SHP77 (cell line): ENCODE data around the gene FBXO44.

Experiments
- DNase-seq, 2 experiments: peaks; one replicate each; lab custom pipeline; 2025; lab: John Stamatoyannopoulos, UW

FBXO44 gene

DNA sequence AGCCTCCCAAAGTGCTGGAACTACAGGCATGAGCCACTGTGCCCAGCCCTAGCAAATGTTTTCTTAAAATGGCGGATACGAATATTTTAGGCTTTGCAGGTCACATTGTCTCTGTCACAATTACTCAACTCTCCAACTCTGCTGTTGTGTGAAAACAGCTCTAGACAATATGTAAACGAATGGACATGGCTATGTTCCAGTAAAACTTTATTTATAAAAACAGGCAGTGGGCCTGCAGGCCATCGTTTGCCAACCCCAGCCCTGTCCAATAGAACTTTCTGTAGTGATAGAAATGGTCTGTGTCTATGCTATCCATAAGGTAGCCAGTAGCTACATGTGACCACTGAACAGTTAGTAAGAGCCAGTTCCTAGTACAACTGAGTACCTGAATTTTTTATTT lies 5.1 kb downstream of the FBXO44 start:
- no peak for DNase-seq

DNA sequence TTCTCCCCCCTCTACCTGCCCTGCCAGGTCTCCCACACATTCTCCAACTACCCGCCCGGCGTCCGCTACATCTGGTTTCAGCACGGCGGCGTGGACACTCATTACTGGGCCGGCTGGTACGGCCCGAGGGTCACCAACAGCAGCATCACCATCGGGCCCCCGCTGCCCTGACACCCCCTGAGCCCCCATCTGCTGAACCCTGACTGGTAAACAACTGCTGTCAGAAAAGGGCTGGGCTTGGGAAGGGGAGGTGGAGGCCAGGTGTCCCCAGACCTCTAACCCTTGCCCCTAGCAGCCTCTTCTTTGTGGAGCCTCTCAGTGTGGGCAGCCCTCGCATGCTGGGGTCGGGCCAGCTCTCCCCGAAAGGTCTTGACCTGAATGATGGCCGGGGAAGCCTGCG lies 6.4 kb downstream of the FBXO44 start:
- DNase-seq: no peak

DNA sequence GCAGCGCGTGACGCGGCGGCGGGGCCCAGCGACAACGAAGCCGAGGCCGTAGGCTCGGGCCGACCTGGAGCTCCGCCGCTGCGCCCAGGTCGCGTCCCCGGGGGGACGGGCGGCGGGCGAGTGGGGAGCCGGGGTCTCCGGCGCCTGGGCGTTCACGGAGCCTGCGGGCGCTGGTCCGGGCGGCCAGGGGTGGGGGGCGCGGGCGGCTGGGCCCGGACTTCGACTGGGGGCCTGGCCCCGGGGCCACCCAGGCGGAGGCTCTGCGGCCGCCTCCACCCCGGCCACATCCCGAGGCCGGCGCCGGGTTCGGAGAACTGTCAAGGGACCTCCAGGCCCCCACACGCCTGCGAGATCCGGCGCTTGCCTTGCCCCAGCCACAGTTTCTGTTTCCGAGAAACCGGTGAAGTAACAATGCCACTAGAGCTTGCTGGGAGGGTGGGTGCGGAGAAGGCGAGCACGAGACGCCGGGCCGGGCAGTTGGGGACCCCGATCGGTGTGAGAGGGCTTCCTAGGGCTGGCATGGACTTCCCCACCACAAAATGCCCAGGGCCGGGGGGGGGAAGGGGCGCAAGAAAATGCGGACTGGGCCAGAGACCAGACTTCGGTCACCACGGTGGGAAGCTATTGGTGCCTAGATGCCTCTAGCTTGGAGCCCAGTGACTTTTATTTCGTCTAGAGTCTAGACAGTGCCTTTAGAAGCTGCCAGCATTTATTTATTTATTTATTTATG lies 9.8 kb downstream of the FBXO44 start:
- no peak for DNase-seq

DNA sequence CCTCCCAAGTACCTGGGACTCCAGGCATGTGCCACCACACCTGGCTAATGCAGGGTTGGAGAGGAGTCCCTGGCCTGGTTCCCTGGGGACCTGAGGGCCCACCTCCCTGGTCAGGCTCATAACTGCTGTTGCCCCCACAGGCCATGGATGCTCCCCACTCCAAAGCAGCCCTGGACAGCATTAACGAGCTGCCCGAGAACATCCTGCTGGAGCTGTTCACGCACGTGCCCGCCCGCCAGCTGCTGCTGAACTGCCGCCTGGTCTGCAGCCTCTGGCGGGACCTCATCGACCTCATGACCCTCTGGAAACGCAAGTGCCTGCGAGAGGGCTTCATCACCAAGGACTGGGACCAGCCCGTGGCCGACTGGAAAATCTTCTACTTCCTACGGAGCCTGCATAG lies 13.8 kb downstream of the FBXO44 start:
- no peak for DNase-seq

DNA sequence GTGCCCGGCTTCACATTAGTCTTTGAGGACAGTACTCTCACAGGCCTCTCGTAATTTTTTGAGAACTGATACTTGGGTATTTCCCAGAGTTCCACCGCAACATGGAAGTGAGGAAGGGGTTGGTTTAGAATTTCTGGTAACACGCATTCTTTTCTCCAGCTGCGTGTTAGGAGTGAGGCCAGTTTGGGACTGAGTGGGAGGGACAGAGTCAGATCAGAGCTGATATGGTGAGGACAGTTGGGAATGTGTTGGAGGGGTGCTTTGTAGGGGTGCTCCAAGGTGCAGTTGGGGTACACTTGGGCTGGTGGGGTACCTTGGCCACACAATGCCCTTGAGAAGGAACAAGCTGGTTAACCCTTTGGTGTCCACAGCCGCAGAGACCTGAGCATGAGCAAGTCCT lies 16.1 kb downstream of the FBXO44 start:
- no peak for DNase-seq

DNA sequence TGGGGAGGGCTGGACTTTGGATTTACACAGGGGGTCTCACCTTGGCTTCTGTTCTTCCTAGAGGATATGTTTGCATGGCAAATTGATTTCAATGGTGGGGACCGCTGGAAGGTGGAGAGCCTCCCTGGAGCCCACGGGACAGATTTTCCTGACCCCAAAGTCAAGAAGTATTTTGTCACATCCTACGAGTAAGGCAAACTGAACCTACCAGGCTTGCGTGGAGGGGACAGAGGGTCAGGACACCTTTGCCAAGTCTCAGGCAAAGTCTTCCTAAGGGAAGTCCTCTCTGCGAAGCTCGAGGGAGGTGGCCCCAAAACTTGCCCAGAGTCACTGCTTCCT lies 16.5 kb downstream of the FBXO44 start:
- no peak for DNase-seq

DNA sequence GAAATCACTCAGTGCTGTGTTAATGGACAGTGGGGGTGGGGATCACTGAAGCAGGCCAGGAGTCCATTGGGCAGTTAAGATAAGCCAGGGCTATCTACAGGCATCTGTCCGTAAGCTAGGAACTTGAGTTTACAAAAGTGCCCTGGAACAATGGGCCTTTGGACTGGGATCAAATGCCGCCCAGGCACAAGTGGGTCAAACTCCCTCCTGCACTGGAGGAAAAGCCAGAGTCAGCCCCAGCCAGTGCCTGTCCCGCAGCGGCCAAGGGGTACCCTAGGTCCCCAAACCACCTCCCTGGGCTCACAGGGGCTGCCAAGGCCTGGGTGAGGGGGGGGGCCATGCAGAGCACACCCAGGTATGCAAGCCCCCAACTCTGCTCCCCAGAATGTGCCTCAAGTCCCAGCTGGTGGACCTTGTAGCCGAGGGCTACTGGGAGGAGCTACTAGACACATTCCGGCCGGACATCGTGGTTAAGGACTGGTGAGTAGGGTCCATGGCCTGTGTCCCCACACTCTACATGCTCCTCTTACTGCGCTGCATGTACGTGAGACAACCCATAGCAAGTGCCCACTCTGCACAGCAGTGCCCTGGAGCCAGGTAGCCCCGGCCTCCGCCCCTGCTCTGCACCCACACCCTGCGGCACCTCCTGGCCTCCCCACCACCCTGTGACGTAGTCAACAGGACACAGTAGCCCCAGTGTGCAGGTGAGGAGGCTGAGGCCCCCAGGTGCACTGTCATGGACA lies 17.0 kb downstream of the FBXO44 start:
- no peak for DNase-seq

DNA sequence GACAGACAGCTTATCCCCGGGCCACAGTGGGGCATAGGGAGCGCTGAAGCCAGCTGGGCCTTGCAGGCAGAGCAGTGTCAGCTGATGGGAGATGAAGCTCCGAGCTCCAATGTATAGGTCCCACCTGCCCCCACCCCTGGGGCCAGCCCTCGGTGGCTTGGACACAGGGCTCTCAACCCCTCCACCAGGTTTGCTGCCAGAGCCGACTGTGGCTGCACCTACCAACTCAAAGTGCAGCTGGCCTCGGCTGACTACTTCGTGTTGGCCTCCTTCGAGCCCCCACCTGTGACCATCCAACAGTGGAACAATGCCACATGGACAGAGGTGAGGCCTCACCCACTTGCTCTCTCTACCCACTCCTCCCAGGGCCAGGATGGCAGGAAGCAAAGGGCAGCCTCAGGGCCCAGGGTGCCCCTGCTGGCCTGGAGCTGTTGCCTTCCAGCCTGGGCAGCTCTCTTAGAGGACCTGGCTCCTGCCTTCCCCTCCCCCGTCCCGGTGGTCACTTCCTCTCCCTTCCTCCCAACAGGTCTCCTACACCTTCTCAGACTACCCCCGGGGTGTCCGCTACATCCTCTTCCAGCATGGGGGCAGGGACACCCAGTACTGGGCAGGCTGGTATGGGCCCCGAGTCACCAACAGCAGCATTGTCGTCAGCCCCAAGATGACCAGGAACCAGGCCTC lies 18.6 kb downstream of the FBXO44 start:
- DNase-seq: no peak

DNA sequence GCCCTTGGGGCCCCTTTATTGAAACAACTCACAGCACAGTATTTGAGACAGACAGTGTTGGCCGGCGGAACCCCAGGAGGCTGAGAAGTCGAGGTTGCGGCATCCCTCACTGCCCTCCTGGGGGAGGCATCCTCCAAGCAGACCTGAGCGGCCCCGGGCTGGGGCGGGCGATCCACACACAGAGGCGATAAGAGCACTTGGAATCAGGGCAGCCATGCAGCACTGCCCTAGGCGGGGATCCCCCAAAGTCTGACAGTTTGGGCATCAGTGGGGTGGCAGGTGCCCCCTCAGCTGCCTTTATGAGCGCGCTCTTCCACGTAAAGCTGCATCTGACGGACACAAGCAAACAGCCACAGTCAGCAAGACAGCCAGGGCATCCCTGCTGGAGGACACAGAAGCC lies 19.8 kb downstream of the FBXO44 start:
- no peak for DNase-seq

DNA sequence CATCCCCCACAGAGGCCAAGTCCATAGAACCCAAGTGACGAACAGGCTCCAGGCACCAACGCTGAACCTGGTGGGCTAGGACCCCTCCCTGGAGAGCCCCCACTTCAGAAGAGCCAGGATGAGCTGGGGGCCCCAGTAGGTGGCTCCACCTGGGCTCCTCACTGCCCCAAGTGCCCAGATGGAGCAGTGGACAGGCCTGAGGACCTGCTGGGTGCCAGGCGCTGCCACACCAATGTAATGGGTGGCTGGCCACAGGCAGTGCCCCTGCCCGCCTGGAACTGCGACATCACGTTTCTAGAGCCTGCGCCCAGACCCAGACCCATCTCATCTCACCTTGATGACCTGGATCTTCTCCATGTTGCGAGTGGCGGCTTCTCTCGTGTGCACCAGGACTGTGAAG lies 20.6 kb downstream of the FBXO44 start:
- no peak for DNase-seq

DNA sequence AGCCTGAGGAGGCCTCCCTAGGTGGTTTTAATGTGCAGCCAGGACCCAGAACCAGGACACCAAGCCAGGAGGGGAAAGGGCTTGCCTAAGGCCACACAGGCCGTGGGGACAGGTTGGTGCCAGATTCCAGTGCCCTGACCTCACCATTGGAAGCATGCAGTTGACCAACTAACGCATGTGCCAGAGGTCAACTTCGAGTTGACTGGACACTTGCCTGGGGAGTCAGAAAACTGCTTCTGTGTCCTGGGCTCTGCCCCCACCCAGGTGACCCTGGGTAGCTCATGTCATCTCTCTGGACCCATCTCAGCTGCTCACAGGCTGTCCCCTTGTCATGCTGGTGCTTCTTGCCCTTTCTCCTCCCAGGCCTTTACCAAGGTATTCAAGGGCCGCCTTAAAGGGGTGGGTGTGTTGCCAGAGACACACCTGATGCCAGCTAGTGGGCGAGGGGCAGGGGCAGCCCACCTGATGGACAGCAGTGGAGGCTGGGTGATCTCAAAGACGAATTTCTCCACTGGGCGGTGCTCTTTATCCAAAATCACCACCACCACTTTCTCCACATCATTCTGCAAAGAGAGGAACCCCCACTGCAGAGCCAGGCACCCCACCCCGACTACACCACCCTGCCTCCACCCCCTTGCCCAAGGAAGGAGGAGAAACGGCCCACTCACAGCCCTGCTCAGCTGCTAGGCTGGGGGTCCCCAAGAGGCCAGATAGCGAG lies 21.9 kb downstream of the FBXO44 start:
- DNase-seq: no peak

DNA sequence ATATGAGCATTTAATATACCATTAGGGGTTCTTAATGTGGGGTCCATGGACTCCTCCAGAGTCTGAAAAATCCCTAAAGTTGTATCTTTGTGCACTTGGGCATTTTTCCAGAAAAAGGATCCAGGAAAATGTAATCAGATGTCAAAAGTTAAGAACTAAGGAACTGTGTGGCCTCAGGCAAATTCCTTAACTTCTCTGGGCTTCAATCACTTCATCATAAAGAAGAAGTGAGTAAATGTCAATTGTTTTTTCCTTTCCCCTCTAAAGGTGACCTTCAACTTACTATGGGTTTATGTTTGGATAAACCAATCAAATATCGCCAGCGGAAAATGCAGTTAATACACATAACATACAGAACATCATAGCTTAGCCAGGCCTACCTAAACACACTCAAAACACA lies 23.8 kb downstream of the FBXO44 start:
- no peak for DNase-seq

DNA sequence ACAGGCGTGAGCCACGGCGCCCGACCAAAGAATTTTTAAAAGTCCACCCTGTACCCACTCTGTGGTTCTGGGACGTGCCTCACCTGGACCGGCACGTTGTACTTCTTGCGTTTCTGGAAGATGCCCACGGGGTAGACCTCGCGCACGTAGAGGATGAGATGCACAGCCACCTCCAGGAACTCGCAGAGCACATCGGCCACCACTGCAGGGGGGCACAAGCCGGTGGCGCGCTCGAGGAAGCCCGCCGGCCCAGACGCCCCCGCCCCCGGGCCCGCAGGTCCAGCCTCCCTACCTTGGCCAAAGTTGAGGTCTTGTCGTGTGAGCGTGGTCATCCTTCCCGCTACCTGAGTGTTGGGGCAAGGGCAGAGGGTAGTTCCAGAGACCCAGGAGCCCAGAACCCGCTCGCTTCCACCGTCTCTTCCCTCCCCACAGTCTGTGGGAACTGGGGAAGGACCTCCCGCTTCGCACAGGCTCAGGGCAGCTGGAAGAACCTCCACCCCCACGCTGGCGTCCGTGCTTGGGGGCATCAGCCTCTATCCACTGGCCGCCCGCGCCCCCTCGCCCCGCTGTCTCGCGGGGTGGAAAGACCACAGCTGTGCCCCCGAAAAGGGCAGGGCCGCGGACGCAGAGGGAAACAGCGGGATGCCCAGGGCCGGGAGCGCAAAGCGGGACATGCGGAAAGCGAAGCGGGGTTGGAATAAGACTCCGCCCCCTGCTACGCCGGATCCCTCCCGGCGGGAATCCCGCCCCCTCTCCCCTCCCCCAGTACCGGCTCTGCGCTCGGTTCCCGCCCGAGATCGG lies 25.8 kb downstream of the FBXO44 start:
- peak; percentile 28 to 49 for DNase-seq

DNA sequence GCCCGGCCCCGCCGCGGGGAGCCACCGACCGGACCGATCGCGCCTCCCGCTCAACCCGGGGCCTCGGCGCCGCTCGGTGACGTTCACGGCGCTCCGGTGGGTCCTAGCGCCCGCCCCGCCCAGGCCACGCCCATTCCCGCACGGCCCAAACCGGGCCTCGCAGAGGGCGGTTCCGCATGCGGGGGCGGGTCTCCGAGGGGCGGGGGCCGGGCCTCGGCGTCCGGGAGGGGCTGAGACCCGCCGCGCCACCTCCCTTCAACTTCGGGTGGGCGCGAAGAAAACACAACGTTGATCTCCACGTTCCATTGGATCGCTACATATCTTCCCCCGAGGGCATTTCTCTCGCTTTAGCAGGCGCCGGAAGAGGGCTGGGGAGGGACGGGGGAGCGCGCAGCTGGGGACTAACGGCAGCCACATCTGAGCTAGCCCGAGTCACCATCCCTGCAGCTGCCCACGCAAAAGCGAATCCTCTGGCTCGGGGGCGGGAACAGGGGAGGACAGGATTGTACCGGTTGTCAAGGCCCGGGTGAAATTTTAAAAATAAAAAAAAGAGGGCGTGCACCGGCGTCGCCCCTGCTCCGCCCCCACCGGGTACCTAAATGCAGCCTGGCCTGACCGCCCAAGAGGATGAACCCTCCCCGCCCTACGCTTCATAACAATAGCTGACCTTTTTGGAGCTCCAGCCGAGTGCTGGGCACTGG lies 26.5 kb downstream of the FBXO44 start, which contains the start of gene MAD2L2:
TSS of gene MAD2L2 (minus strand) at position 78 of the 701 bp plus-strand sequence. CDS start 547 bp downstream, outside the sequence.
- peak; percentile 76 to 82 for DNase-seq

DNA sequence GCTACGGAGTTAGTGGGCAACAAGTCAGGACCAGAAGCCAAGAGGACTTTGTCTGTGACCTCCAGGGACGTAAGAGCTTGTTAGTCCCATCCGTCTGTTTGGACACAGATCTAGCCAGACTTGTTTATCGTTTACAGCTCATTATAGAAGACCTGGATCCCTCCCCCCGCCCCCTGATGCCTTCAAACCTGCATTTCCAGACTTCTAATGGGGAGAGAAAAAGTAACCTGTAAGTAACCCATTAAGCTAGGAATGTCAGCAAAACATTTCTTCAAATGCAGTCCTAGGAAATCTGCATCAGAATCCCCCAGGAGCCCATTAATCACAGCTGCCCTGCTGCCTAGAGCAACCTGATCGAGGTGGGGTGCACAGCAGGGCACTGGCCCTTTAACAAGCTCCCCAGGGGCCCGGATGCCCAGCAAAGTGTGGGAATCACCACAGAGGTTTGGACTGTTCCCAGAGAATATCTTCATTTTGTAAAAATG lies 27.7 kb downstream of the FBXO44 start:
- DNase-seq: no peak

DNA sequence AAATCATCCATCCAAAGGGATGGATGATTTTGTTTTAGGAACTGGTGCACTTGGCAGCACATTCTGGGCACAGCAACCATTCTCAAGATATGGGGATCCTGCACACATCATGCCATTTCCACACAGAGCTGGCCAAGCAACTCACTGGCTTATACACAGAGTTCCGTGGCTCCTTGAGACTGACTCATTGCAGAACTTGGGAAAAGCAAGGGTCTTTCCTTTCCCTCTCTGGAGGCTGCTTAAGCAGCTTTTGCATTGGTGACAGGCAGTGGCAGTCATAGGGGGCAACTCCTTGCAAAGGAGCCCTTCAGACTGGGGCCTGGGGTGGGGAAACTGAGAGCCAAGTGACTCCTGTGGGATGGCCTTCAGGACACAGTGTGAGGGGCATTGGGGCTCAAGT lies 28.1 kb downstream of the FBXO44 start:
- DNase-seq: no peak

DNA sequence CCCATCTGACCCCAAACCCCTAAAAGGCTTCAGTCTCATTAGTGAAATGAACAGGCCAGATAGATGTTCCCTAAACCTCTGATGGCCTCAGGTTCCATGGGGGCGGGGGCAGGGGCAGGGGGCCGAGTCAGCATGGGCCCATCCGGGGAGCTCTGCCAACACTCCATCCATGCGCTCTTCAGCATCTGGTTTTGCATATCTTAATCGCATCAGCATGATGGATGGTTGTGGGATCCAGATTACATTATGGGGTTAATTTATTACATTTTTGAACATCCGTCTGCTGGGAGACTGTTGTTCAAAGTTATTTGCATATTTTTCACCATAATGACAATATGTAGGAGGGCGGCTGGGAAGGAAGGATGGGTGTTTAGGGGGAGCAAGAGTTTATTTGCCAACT lies 29.4 kb downstream of the FBXO44 start:
- DNase-seq: no peak

DNA sequence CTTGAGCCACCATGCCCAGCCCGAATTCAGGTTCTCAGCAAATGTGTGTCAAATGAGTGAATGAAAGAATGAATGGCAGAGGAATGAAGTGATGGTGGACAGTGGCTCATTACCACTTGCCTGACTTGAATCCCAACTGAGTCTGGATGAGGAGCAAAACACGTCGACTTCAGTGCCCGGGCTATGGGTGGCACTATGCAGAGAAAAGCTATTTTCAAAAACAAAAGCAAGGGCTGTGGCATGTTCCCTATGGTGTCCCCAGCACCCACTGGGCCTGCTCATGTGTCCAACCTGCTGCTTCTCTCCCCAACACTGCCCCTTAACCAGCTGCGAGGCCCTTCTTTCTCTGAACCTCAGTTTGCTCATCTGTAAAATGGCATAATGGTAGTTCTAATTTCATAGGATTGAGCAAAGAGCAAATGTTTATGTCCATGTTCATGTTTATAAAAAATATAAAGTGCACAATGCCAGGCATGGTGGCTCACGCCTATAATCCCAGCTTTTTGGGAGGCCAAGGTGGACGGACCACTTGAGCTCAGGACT lies 30.6 kb downstream of the FBXO44 start:
- no peak for DNase-seq

DNA sequence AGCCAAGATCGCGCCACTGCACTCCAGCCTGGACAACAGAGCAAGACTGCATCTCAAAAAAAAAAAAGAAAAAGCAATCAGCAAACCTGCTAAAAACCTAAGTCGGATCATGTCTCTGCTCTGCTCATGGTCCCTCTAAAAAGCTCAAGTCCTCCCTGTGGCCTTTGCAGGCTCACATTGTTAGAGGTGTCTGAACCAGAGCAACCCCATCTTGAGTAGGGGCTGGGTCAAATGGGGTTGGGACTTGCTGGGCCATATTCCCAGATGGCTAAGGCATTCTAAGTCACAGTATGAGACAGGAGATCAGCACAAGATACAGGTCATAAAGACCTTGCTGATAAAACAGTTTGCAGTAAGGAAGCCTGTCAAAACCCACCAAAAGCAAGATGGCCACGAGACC lies 33.8 kb downstream of the FBXO44 start:
- no peak for DNase-seq
